Transverse colon (tissue), 3 donors: ENCODE results near the gene JHY.

Experiments
- POLR2A ChIP-seq: fragments of 450-650 bp; IDR thresholded peaks from one replicate; pipeline ENCODE4 v1.6.1; 2016; ENCODE audit warnings: antibody characterized with exemption, mild to moderate bottlenecking, moderate library complexity
- POLR2AphosphoS5 ChIP-seq, 3 donors: sonication (generic); formaldehyde crosslinking; IDR thresholded peaks; one replicate each; pipeline ENCODE4 v1.6.1; 2016; ENCODE audit warnings: antibody characterized with exemption in 3 of 3

DNA sequence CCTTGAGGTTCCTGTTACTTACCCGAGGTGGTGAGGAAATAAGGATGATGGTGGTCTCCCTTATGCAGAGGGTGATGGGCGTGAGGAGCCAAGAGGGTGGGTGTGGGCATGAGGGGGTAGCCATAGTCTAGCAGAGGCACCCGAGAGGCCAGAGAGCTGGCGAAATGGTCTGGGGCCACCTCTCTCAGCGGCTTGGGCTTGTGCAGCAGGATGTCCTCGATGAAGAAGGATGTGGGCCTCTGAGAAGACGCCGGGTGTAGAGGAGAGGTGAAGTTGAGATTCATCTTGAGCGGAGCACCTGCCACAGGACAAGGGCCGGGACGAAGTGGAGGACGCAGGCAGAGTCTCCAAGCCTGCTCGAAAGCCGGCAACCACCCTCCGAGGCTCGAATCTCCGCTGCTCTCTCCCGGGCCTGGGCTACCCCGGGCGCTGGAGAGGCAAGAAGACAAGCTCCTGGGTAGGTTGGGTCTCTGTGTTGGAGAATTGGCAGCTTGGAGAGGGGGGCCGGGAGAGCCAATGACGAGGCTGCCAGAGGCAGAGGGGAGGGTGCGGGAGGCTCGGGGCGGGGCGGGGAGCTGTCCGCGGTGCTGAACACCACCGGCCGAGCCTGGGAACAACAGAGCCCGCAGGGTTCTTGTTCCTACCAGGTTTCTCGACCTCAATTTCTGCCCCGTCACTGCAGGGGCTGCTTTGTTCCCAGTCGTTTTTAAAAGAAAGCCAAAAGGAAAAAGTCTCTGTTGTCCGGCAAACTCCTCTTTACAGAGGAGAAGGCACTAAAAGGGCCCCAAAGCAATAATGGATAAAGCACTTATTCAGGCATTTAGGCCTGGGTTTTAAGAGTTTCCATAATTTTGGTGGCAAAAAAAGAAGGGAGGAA, 99.1 kb downstream of the JHY start, which contains the start of gene BSX:
- TF ChIP-seq POLR2A, result no peak
- TF ChIP-seq POLR2AphosphoS5 (IDR thresholded peaks at IDR 0.05), result no peak
